Upper lobe of right lung (tissue), 1 donor: ENCODE data around the gene ADARB1. TPM values are rescaled to one million over a fixed set of nuclear protein-coding genes. Genes with fewer than 3 reads are reported as not detected.

Experiments used
- ATAC-seq: fragments of 200-7000 bp; cut with Tn5 transposase; one replicate; pipeline ENCODE4 v1.9.1; 2020; ENCODE audit warnings: mild to moderate bottlenecking, moderate library complexity
- DNase-seq: peaks from one replicate; pipeline ENCODE4 v3.0.0-alpha.2; 2020
- H3K27ac ChIP-seq: fragments of 200-600 bp; one replicate; pipeline ENCODE4 v1.8.0; 2022
- H3K27me3 ChIP-seq: fragments of 200-600 bp; one replicate; pipeline ENCODE4 v1.8.0; 2022; ENCODE audit warnings: mild to moderate bottlenecking
- H3K36me3 ChIP-seq: fragments of 200-600 bp; one replicate; pipeline ENCODE4 v1.8.0; 2022
- H3K4me1 ChIP-seq: fragments of 200-600 bp; one replicate; pipeline ENCODE4 v1.8.0; 2022
- H3K4me3 ChIP-seq: fragments of 200-600 bp; one replicate; pipeline ENCODE4 v1.8.0; 2022; ENCODE audit warnings: mild to moderate bottlenecking
- H3K9me3 ChIP-seq: fragments of 200-600 bp; one replicate; pipeline ENCODE4 v1.8.0; 2022
- intact Hi-C: fragments of 100-400 bp; cut with DNase I; formaldehyde crosslinking; loops from one replicate; pipeline ENCODE4 v1.11.0; 2022
- total RNA-seq: library from RNA; stranded (reverse); fragmentation: NEBNext Ultra II Directional; extraction: Animal tissue kit (Norgen Biotek cat#: 25700); gene quantifications from one replicate; pipeline ENCODE4 v1.2.1, GENCODE V29; 2021
- TF ChIP-seq, protein P1 (sequence below): fragments of 200-600 bp; IDR thresholded peaks from one replicate; pipeline ENCODE4 v1.8.0; 2022; ENCODE audit warnings: antibody characterized with exemption
- donor health status: DM: no; HTN: yes; CAD: no; lungs with severe emphysema.

ADARB1 gene
- total RNA-seq, 1 donor from 2014 or later = 73.6 TPM

DNA sequence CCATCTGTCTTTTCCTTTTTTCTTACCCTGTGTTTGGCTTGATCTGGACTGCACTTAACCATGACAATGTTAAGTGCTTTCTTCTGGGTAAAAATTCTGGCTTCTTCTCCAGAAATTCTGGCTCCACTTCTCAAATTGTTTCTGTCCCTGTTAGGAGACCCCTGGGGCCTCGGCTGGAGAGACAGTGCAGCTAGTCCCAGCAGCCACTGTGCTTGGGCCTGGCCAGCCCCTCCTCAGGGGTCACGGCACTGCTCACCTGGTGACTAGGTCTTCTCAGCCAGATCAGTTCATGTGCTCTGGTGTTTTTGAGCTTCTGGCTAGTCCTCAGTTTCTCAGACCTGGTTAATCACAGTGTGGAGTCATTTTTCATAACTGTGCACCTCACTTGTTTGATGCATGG is 72.4 kb downstream of the ADARB1 start:
- Histone ChIP-seq H3K36me3 (no peaks in the 10 kb centered on the region), H3K27me3 (no peaks in the 10 kb centered on the region), H3K4me1 (no peaks in the 10 kb centered on the region), H3K4me3 (no peak overlapping the region), H3K9me3 (no peaks in the 10 kb centered on the region), H3K27ac (no peak overlapping the region)
- ATAC-seq (no peak), DNase-seq (no peak)
- intact Hi-C loops = loop anchor here (10.0 kb wide), 1 partner anchor 308 kb away; no protein-coding TSS in a partner anchor
- TF ChIP-seq, protein P1, sequence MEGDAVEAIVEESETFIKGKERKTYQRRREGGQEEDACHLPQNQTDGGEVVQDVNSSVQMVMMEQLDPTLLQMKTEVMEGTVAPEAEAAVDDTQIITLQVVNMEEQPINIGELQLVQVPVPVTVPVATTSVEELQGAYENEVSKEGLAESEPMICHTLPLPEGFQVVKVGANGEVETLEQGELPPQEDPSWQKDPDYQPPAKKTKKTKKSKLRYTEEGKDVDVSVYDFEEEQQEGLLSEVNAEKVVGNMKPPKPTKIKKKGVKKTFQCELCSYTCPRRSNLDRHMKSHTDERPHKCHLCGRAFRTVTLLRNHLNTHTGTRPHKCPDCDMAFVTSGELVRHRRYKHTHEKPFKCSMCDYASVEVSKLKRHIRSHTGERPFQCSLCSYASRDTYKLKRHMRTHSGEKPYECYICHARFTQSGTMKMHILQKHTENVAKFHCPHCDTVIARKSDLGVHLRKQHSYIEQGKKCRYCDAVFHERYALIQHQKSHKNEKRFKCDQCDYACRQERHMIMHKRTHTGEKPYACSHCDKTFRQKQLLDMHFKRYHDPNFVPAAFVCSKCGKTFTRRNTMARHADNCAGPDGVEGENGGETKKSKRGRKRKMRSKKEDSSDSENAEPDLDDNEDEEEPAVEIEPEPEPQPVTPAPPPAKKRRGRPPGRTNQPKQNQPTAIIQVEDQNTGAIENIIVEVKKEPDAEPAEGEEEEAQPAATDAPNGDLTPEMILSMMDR = no peak

DNA sequence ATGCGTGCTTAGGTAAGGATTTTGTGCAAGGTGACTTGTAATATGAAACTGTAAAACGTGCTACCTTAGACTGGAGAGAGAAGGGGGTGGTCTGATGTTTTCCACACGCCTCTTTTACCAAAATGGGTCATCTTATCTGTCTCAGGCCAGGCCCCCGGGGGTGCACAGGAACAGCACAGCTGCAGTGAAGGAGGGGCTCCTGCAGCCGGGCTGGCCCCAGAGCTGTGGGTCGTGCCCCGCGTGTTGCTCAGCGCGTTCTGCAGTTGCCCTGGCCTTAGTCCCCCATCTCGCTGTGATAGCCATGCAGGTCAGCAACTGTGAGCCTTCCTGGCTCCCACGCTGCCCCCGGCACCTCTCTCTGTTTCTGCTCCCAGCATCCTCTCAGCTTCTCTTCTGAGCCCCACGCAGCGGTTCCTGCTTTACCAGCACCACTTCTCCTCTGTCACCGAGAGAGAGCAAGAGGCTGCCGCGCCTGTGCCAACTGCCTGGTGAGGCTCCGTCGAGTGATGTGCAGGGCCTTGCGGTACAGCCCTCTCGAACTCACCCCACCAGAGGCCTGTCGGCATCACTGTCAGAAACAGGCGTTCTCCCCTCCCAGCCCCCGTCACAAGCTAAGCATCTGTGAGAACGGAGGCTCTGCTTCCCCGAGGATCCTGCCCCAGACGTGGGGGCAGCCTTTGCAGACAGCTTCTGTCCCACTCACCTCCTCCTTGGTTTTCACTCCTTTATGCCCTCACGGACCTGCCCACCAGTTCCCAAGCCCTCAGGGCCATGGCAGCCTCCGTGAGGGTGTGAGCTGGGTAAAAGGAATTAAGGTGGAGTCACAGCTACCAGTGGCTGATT is 73.3 kb downstream of the ADARB1 start:
- no peak for ATAC-seq
- DNase-seq = no peak
- Histone ChIP-seq H3K27me3 (no peaks in the 10 kb centered on the region), H3K36me3 (no peaks in the 10 kb centered on the region), H3K4me3 (no peak overlapping the region), H3K27ac (no peak overlapping the region), H3K4me1 (no peaks in the 10 kb centered on the region), H3K9me3 (no peaks in the 10 kb centered on the region)
- TF ChIP-seq, protein P1 = no peak
- intact Hi-C loops = loop anchor here (10.0 kb wide), 1 partner anchor 307 kb away; no protein-coding TSS in a partner anchor

DNA sequence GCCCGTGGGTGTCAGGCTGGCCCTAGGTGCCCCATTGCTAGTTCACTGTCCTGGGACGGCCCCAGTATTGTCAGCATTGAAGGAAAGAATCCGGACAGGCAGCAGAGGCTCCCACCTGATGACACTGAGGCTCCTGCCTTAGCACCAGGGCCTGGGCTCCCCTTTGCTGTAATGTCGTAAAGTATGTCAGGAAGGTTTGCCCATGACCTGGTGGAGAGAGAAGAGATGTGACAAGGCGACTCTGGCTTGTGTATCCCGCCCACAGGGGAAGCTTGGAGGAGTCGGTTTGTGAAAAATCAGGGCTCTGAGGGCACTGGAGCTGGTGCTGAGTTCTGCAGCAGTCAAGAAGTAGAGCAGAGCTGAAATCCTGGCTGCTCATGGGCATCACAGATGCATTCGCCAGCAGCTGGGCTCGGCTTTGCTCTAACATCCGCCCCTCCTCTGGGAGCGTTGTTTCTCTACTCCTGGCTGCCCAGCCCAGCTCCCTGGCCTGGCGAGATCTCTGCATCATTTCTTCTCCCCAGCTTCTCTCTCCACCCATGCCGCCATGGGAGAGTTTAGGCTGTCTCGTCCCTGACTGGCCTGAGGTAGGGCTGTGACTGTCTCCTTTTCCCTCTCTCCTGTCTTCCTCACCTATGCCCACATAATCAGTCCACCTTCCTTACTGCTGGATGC is 74.1 kb downstream of the ADARB1 start:
- intact Hi-C loops = loop anchor here (10.0 kb wide), 1 partner anchor 306 kb away; no protein-coding TSS in a partner anchor
- DNase-seq = no peak
- no peaks in the 10 kb centered on the region for H3K4me1 ChIP-seq

DNA sequence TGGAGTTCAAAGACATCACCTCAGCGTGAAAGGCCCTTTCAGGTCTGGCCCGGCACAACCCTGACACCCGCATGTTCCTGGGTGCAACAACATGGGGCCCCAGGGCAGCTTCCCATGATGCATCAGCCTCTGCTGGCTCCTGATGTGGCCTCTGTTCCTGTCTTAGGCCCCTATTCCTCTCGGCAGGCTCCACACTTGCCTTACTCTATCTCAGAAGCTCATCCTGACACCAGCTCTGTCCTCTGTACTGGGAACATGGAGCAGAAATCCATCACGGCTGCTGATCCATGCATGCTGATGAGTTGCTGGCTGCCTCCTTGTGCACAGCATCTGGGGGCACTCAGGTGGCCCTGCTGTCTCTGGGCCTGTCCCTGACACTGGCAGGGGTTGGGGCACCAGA is 74.6 kb downstream of the ADARB1 start:
- H3K4me1 ChIP-seq = no peaks in the 10 kb centered on the region
- H3K27me3 ChIP-seq = no peaks in the 10 kb centered on the region
- no peak for ATAC-seq
- H3K27ac ChIP-seq = no peak overlapping the region
- H3K9me3 ChIP-seq = no peaks in the 10 kb centered on the region
- H3K4me3 ChIP-seq = no peak overlapping the region
- TF ChIP-seq, protein P1 = no peak
- DNase-seq = no peak
- intact Hi-C loops = loop anchor here (10.0 kb wide), 1 partner anchor 306 kb away; no protein-coding TSS in a partner anchor
- no peaks in the 10 kb centered on the region for H3K36me3 ChIP-seq

More for the DNA sequence above, 74.1 kb downstream of the ADARB1 start:
- H3K36me3 ChIP-seq = no peaks in the 10 kb centered on the region
- no peak overlapping the region for H3K27ac ChIP-seq
- no peaks in the 10 kb centered on the region for H3K9me3 ChIP-seq
- TF ChIP-seq, protein P1 = no peak
- no peaks in the 10 kb centered on the region for H3K27me3 ChIP-seq
- H3K4me3 ChIP-seq = no peak overlapping the region
- ATAC-seq = no peak

DNA sequence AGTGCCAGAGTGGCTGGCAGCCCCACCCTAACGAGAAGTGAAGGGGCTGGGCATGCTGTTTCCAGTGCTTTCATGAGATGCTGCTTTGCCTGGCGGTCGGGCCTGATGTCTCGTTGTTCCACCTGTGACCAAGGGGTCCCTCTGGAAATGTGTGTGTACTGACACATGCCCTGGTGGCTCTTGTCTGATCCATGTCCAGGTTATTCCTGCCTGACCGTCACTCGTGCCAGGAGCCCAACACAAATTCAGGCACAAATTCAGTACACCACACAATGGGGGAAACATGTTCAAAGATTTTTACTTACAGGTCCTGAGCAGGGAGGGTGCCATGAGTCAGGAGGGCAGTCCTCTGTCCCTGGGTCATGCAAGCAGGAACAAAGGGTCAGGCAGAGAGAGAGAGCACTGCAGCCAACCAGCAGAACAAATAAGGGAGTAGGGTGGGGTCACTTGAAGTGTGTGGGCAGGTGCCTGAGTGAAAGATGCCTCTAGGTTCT is 76.3 kb downstream of the ADARB1 start:
- H3K4me3 ChIP-seq = no peak overlapping the region
- H3K36me3 ChIP-seq = no peaks in the 10 kb centered on the region
- H3K4me1 ChIP-seq = no peaks in the 10 kb centered on the region
- intact Hi-C loops = no loop called here
- ATAC-seq (peak; percentile 19), DNase-seq (no peak)
- H3K27me3 ChIP-seq = no peaks in the 10 kb centered on the region
- H3K9me3 ChIP-seq = no peaks in the 10 kb centered on the region
- TF ChIP-seq, protein P1 = no peak
- H3K27ac ChIP-seq = no peak overlapping the region
